H9 (cell line): Measurements from ENCODE around the gene BUB3. TPM values are rescaled to one million over a fixed set of nuclear protein-coding genes. Genes with fewer than 3 reads are reported as not detected.

Source experiments
- DNase-seq: peaks from one replicate; pipeline ENCODE4 v3.0.0-alpha.2; 2017
- H2AFZ ChIP-seq: one replicate; pipeline ENCODE4 v1.6.1; 2013; ENCODE audit warnings: mild to moderate bottlenecking, low read length, control low read depth, moderate library complexity
- H2AK5ac ChIP-seq: 2 replicates; pipeline ENCODE4 v1.6.1; 2013; ENCODE audit warnings: low read length, control low read depth, mixed read lengths; ENCODE audit not compliant: insufficient read length
- H2BK120ac ChIP-seq: one replicate; pipeline ENCODE4 v1.6.1; 2013; ENCODE audit warnings: low read depth, mild to moderate bottlenecking, low read length, control low read depth, inconsistent platforms; ENCODE audit not compliant: poor library complexity, severe bottlenecking
- H2BK12ac ChIP-seq: 2 replicates; pipeline ENCODE4 v1.6.1; 2013; ENCODE audit warnings: low read length, control low read depth, mixed read lengths, low read depth; ENCODE audit not compliant: insufficient read length
- H2BK15ac ChIP-seq: 2 replicates; pipeline ENCODE4 v1.6.1; 2013; ENCODE audit warnings: low read depth, low read length, control low read depth
- H2BK20ac ChIP-seq: one replicate; pipeline ENCODE4 v1.6.1; 2013; ENCODE audit warnings: low read depth, mild to moderate bottlenecking, low read length, control low read depth, inconsistent platforms; ENCODE audit not compliant: poor library complexity, severe bottlenecking
- H2BK5ac ChIP-seq: 2 replicates; pipeline ENCODE4 v1.6.1; 2013; ENCODE audit warnings: low read length, control low read depth, mixed read lengths; ENCODE audit not compliant: insufficient read length
- H3K14ac ChIP-seq: 2 replicates; pipeline ENCODE4 v1.6.1; 2013; ENCODE audit warnings: low read length, control low read depth; ENCODE audit not compliant: insufficient read depth
- H3K18ac ChIP-seq: 2 replicates; pipeline ENCODE4 v1.6.1; 2013; ENCODE audit warnings: low read depth, mild to moderate bottlenecking, mixed read lengths, low read length, control low read depth; ENCODE audit not compliant: insufficient read length
- H3K23ac ChIP-seq: 2 replicates; pipeline ENCODE4 v1.6.1; 2013; ENCODE audit warnings: low read length, control low read depth, mixed read lengths, low read depth; ENCODE audit not compliant: insufficient read length
- H3K23me2 ChIP-seq: 2 replicates; pipeline ENCODE4 v1.6.1; 2013; ENCODE audit warnings: low read depth, mild to moderate bottlenecking, mixed read lengths, low read length, control low read depth; ENCODE audit not compliant: insufficient read length, poor library complexity, severe bottlenecking
- H3K27ac ChIP-seq: 2 replicates; pipeline ENCODE4 v1.5.1; 2013; ENCODE audit warnings: low read length, control low read depth, mixed read lengths, low read depth; ENCODE audit not compliant: insufficient read length
- H3K27me3 ChIP-seq: 2 replicates; pipeline ENCODE4 v1.6.1; 2013; ENCODE audit warnings: low read length, control low read depth, inconsistent platforms; ENCODE audit not compliant: insufficient read depth
- H3K4ac ChIP-seq: 2 replicates; pipeline ENCODE4 v1.6.1; 2013; ENCODE audit warnings: low read depth, mild to moderate bottlenecking, control low read depth, inconsistent platforms, low read length, moderate library complexity
- H3K4me1 ChIP-seq: 2 replicates; pipeline ENCODE4 v1.6.1; 2013; ENCODE audit warnings: low read length, control low read depth, inconsistent platforms; ENCODE audit not compliant: insufficient read depth
- H3K4me2 ChIP-seq: 2 replicates; pipeline ENCODE4 v1.6.1; 2013; ENCODE audit warnings: low read length, control low read depth, mixed read lengths; ENCODE audit not compliant: insufficient read length, insufficient read depth
- H3K56ac ChIP-seq: 2 replicates; pipeline ENCODE4 v1.6.1; 2013; ENCODE audit warnings: low read depth, mild to moderate bottlenecking, mixed read lengths, low read length, control low read depth; ENCODE audit not compliant: insufficient read length
- H3K79me1 ChIP-seq: 2 replicates; pipeline ENCODE4 v1.6.1; 2013; ENCODE audit warnings: low read depth, mild to moderate bottlenecking, moderate library complexity, low read length, control low read depth, inconsistent platforms; ENCODE audit not compliant: insufficient read depth, poor library complexity, severe bottlenecking
- H3K79me2 ChIP-seq: 2 replicates; pipeline ENCODE4 v1.6.1; 2013; ENCODE audit warnings: low read length, control low read depth, inconsistent platforms; ENCODE audit not compliant: insufficient read depth
- H3K9ac ChIP-seq: 2 replicates; pipeline ENCODE4 v1.6.1; 2013; ENCODE audit warnings: low read length, control low read depth, mixed read lengths; ENCODE audit not compliant: insufficient read length; ENCODE audit errors: extremely low read depth
- H3K9me3 ChIP-seq: one replicate; pipeline ENCODE4 v1.6.1; 2013; ENCODE audit warnings: low read depth, low read length, inconsistent platforms; ENCODE audit not compliant: control insufficient read depth
- H3T11ph ChIP-seq: one replicate; pipeline ENCODE4 v1.6.1; 2013; ENCODE audit warnings: mild to moderate bottlenecking, low read length, control low read depth, inconsistent platforms
- H4K20me1 ChIP-seq: one replicate; pipeline ENCODE4 v1.6.1; 2013; ENCODE audit not compliant: control insufficient read depth, insufficient read length, insufficient read depth
- H4K5ac ChIP-seq: 2 replicates; pipeline ENCODE4 v1.6.1; 2013; ENCODE audit warnings: low read depth, mild to moderate bottlenecking, mixed read lengths, low read length, control low read depth; ENCODE audit not compliant: insufficient read length
- H4K8ac ChIP-seq: replicated peaks from 2 replicates; pipeline ENCODE4 v1.6.1; 2013; ENCODE audit warnings: low read length, control low read depth, mixed read lengths, low read depth; ENCODE audit not compliant: insufficient read length
- H4K91ac ChIP-seq: 2 replicates; pipeline ENCODE4 v1.6.1; 2013; ENCODE audit warnings: low read depth, mild to moderate bottlenecking, moderate library complexity, mixed read lengths, low read length, control low read depth; ENCODE audit not compliant: insufficient read length
- H3K27ac Mint-ChIP-seq, 3 experiments: 2 replicates in 2 of 3; 3 replicates in 1 of 3; pipeline ENCODE4 v1.8.0; 2020 to 2021; ENCODE audit warnings: mixed read lengths in 3 of 3, mild to moderate bottlenecking in 1 of 3, moderate library complexity in 1 of 3
- H3K27me3 Mint-ChIP-seq: 2 replicates; pipeline ENCODE4 v1.8.0; 2021; ENCODE audit warnings: low read depth, mild to moderate bottlenecking, moderate library complexity, mixed read lengths
- H3K36me3 Mint-ChIP-seq, 3 experiments: 2 replicates in 2 of 3; 3 replicates in 1 of 3; pipeline ENCODE4 v1.8.0; 2020 to 2021; ENCODE audit warnings: low read depth in 3 of 3, mixed read lengths in 3 of 3; ENCODE audit not compliant: insufficient read depth in 1 of 3
- H3K4me1 Mint-ChIP-seq, 2 experiments: 2 replicates each; pipeline ENCODE4 v1.8.0; 2020; ENCODE audit warnings: mixed read lengths in 2 of 2
- H3K4me3 Mint-ChIP-seq, 2 experiments: 2 replicates in 1 of 2; 3 replicates in 1 of 2; pipeline ENCODE4 v1.8.0; 2020 to 2021; ENCODE audit warnings: mild to moderate bottlenecking in 2 of 2, mixed read lengths in 2 of 2, moderate library complexity in 1 of 2
- H3K9me3 Mint-ChIP-seq, 2 experiments: 2 replicates in 1 of 2; 3 replicates in 1 of 2; pipeline ENCODE4 v1.8.0; 2020; ENCODE audit warnings: mild to moderate bottlenecking in 2 of 2, mixed read lengths in 2 of 2, moderate library complexity in 1 of 2
- CTCF ChIP-seq: fragments of 200-600 bp; sonication (generic); conservative IDR thresholded peaks from 3 replicates; pipeline ENCODE4 v1.8.0; 2021; ENCODE audit warnings: antibody characterized with exemption, mild to moderate bottlenecking
- WGBS: extraction: QIAGEN DNeasy Blood & Tissue Kit; methylation state at CpG from one replicate; pipeline ENCODE4 v1.1.7; 2013; ENCODE audit warnings: missing lambda C conversion rate, low lambda C conversion rate, mixed read lengths; ENCODE audit not compliant: insufficient read length; ENCODE audit errors: extremely low coverage; 5-methylcytosine and 5-hydroxymethylcytosine counted together
- total RNA-seq: library from RNA; stranded (reverse); gene quantifications from 2 replicates; pipeline ENCODE4 v1.2.1, GENCODE V29; 2021

The BUB3 gene
- total RNA-seq, 1 experiment from 2014 or later: 200 TPM

- Mint-ChIP-seq H3K27me3 (no peaks in the 10 kb centered on the region), H3K36me3 (peaks cover 4 to 6% (median 6%) of the 10 kb centered on the region in 3 experiments; a peak in 6 of 7 replicates), H3K9me3 (no peaks in the 10 kb centered on the region), H3K4me1 (peaks cover 15 to 37% of the 10 kb centered on the region in 2 experiments), H3K4me3 (no peak overlapping the region), H3K27ac (no peak overlapping the region)
- H2BK15ac ChIP-seq: no peak overlapping the region
- no peak overlapping the region for H3K27ac ChIP-seq
- H3K23ac ChIP-seq: no peak overlapping the region
- no peak overlapping the region for H4K91ac ChIP-seq
- no peak overlapping the region for H4K8ac ChIP-seq
- H4K5ac ChIP-seq: no peak overlapping the region
- H3K23me2 ChIP-seq: no peaks in the 10 kb centered on the region
- H3T11ph ChIP-seq: no peak overlapping the region
- H3K4me2 ChIP-seq: no peak overlapping the region
- no CpG with 5 or more reads among the region's 8 CpGs for WGBS
- no peak overlapping the region for H2BK12ac ChIP-seq
- peaks cover 6% of the 10 kb centered on the region; the same call in 1 of the 2 replicates for H3K4me1 ChIP-seq
- H2BK20ac ChIP-seq: no peak overlapping the region
- DNase-seq: no peak
- TF ChIP-seq CTCF: no peak
- H3K4ac ChIP-seq: no peak overlapping the region
- H2AK5ac ChIP-seq: no peak overlapping the region
- no peaks in the 10 kb centered on the region for H3K79me1 ChIP-seq
- H3K18ac ChIP-seq: no peak overlapping the region
- H2BK5ac ChIP-seq: no peak overlapping the region
- no peaks in the 10 kb centered on the region for H4K20me1 ChIP-seq
- H3K79me2 ChIP-seq: 0 out of 2 replicates have a peak, but pooled peaks cover 1% of the 10 kb centered on the region
- H3K27me3 ChIP-seq: no peaks in the 10 kb centered on the region
- no peak overlapping the region for H3K56ac ChIP-seq
- no peak overlapping the region for H2BK120ac ChIP-seq
- H3K14ac ChIP-seq: no peak overlapping the region
- no peak overlapping the region for H2AFZ ChIP-seq
- no peak overlapping the region for H3K9ac ChIP-seq
- H3K9me3 ChIP-seq: no peaks in the 10 kb centered on the region
Measured at GRCh38 chr10:123191886-123192285, 37.7 kb downstream of the BUB3 start.
